ENCODE results near the gene ADARB1. TPM values are rescaled to one million over a fixed set of nuclear protein-coding genes. Genes with fewer than 3 reads are reported as not detected.

Gene ADARB1
- total and polyA plus RNA-seq, 2 of the 8 experiments (the other 6 are each of a cell fraction or from before 2014, with no cell fraction given) = 4.7 to 14.9 TPM

DNA sequence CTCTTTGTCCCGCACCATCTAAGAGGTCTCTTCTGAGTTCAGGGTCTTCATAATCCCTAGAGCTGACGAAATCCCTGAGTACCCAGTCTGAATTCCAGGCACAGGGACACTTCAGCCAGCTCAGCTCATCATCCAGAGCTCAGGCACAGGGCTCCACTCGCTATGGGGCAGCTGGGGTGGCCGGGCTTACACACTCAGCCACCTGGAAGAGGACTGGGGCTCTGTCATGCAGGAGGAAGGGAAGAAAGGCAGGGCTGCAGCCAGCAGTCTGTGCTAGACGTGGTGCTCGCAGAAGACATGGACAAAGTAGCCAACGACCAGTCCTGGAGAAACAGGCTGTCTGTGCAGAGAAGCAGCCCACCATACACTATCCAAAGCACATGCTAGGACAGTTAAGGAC is 124.8 kb downstream of the ADARB1 start:
- no peak overlapping the region for H2BK15ac ChIP-seq (ENCODE audit: low read length)
- no peaks in the 10 kb centered on the region for H3K36me3 ChIP-seq (ENCODE audit: control insufficient read depth in 2 of 4, insufficient read depth in 4 of 4, low read length in 3 of 4)
- H2BK12ac ChIP-seq (ENCODE audit: low read depth, low read length) = no peak overlapping the region
- H3K79me2 ChIP-seq (ENCODE audit: control insufficient read depth in 1 of 2, insufficient read depth in 2 of 2, low read length in 2 of 2) = no peaks in the 10 kb centered on the region
- no peak overlapping the region for H2AFZ ChIP-seq (ENCODE audit: low read length)
- no peak overlapping the region for H3K4ac ChIP-seq (replicated peaks; ENCODE audit: insufficient read length, low read depth, low read length)
- H3K23ac ChIP-seq (ENCODE audit: insufficient read length) = no peak overlapping the region
- no peaks in the 10 kb centered on the region for H3K23me2 ChIP-seq (ENCODE audit: low read depth, low read length)
- no peaks in the 10 kb centered on the region for H3K27me3 ChIP-seq (replicated peaks in 1 of 4; ENCODE audit: control insufficient read depth in 3 of 4, extremely low read depth in 1 of 4, insufficient read depth in 3 of 4, low read length in 3 of 4)
- no peaks in the 10 kb centered on the region for H3K9me3 ChIP-seq (ENCODE audit: insufficient read depth in 2 of 2, low read depth in 1 of 2, low read length in 1 of 2)
- H4K20me1 ChIP-seq (replicated peaks in 1 of 2; ENCODE audit: control insufficient read depth in 1 of 2, insufficient read depth in 2 of 2, low read length in 2 of 2) = peaks cover 0 to 5% of the 10 kb centered on the region in 2 experiments
- H3K4me3 ChIP-seq (ENCODE audit: extremely low read depth in 1 of 4, insufficient read depth in 2 of 4, low read depth in 3 of 4, low read length in 4 of 4) = no peak overlapping the region
- no peak overlapping the region for H3K14ac ChIP-seq (ENCODE audit: insufficient read length)
- H3K4me2 ChIP-seq (ENCODE audit: insufficient read depth in 1 of 2, low read depth in 2 of 2, low read length in 2 of 2) = no peak overlapping the region
- POLR2A ChIA-PET (ENCODE audit: partially characterized antibody) = interaction anchor here (0.6 kb wide), 1 partner anchor 17 kb away, joined by 3 read pairs; no protein-coding TSS in a partner anchor
- H3K4me1 ChIP-seq (replicated peaks in 1 of 4; ENCODE audit: control insufficient read depth in 3 of 4, insufficient read depth in 4 of 4, low read length in 3 of 4) = no peaks in the 10 kb centered on the region
- H2BK5ac ChIP-seq (ENCODE audit: low read depth, low read length) = no peak overlapping the region
- H3K9ac ChIP-seq (replicated peaks in 1 of 4; ENCODE audit: extremely low read depth in 1 of 4, low read depth in 3 of 4, low read length in 3 of 4) = no peak overlapping the region
- TF ChIP-seq NRF1 (IDR thresholded peaks at IDR 0.05; ENCODE audit: low read depth, low read length) = no peak
- no peak for TF ChIP-seq CTBP2 (IDR thresholded peaks at IDR 0.05; ENCODE audit: borderline replicate concordance, insufficient read depth, insufficient read length, low read length)
- no peak for TF ChIP-seq BCL11A (IDR thresholded peaks at IDR 0.05; ENCODE audit: low read depth in 2 of 2, low read length in 2 of 2)
- no peak for TF ChIP-seq SAP30 (IDR thresholded peaks at IDR 0.05; ENCODE audit: insufficient read depth, insufficient replicate concordance, low read length)
- TF ChIP-seq TEAD4 (IDR thresholded peaks at IDR 0.05; ENCODE audit: low read depth, low read length) = no peak
- no peak for TF ChIP-seq MAFK (IDR thresholded peaks at IDR 0.05; ENCODE audit: low read depth, low read length)
- no peak for TF ChIP-seq YY1 (IDR thresholded peaks at IDR 0.05; ENCODE audit: low read depth, low read length)
- no peak for TF ChIP-seq HDAC2 (IDR thresholded peaks at IDR 0.05; ENCODE audit: borderline replicate concordance in 1 of 2, low read depth in 2 of 2, low read length in 2 of 2)
- TF ChIP-seq RAD21 (IDR thresholded peaks at IDR 0.05 in 1 of 2, conservative IDR thresholded peaks at IDR 0.05 in 1 of 2; ENCODE audit: low read depth in 2 of 2, low read length in 2 of 2) = no peak
- DNase-seq (ENCODE audit: low read depth in 1 of 2, low spot score in 2 of 2) = no peak
- H3K18ac ChIP-seq (ENCODE audit: extremely low read depth, low read length) = no peak overlapping the region
- no peak overlapping the region for H4K8ac ChIP-seq (ENCODE audit: extremely low read depth, insufficient read depth, low read length)
- H3K27ac ChIP-seq (ENCODE audit: low read depth, low read length) = no peak overlapping the region
- no peak overlapping the region for H4K5ac ChIP-seq (ENCODE audit: insufficient read length, low read depth, low read length)
- CTCF ChIA-PET (ENCODE audit: partially characterized antibody) = interaction anchor here (1.5 kb wide), 1 partner anchor 11 kb away, joined by 4 read pairs; no protein-coding TSS in a partner anchor
- no peaks in the 10 kb centered on the region for H3K79me1 ChIP-seq (ENCODE audit: low read depth, low read length)
- H2AK5ac ChIP-seq (ENCODE audit: low read depth, low read length) = no peak overlapping the region
- 90% methylated on average over 7 of the region's 7 CpGs; no CpG with 5 or more reads in 1 of the 2 experiments for WGBS, 2 experiments (ENCODE audit: extremely low coverage in 1 of 2, insufficient coverage in 1 of 2, insufficient read length in 1 of 2, insufficient replicate concordance in 2 of 2, low coverage in 1 of 2, low lambda C conversion rate in 2 of 2, missing lambda C conversion rate in 1 of 2)
- FAIRE-seq = no peak
- H4K91ac ChIP-seq (replicated peaks; ENCODE audit: insufficient read length, low read length) = no peak overlapping the region
- H2BK20ac ChIP-seq (ENCODE audit: low read length) = no peak overlapping the region
- no peak overlapping the region for H3K56ac ChIP-seq (replicated peaks; ENCODE audit: insufficient read length, low read depth, low read length)
- H2BK120ac ChIP-seq (replicated peaks; ENCODE audit: low read depth, low read length) = no peak overlapping the region

All from H1 (cell line).